GM20000 (cell line): ENCODE results near the gene RRP1B.
"Not testable (repeated sequence)": the region's sequence is repeated elsewhere in the genome, so short reads cannot be mapped to it uniquely, and the experiment has no call there.

Source experiments
- DNase-seq: peaks from one replicate; pipeline ENCODE4 v3.0.0; 2012; ENCODE audit warnings: low spot score
- CTCF ChIP-seq: IDR thresholded peaks from 2 replicates; pipeline ENCODE4 v1.5.1; 2012; ENCODE audit warnings: mild to moderate bottlenecking, control low read depth; ENCODE audit errors: extremely low read depth, missing control alignments

RRP1B gene

GRCh38 chr21:43691801-43692200 lies 32.4 kb downstream of the RRP1B start:
- no peak for DNase-seq
- no peak for TF ChIP-seq CTCF

GRCh38 chr21:43692949-43693348 lies 33.6 kb downstream of the RRP1B start:
- TF ChIP-seq CTCF = no peak

GRCh38 chr21:43693981-43694380 lies 34.6 kb downstream of the RRP1B start:
- DNase-seq = no peak
- no peak for TF ChIP-seq CTCF

More at GRCh38 chr21:43692949-43693348, 33.6 kb downstream of the RRP1B start:
- no peak for DNase-seq

- DNase-seq = no peak
- TF ChIP-seq CTCF = no peak
Measured at GRCh38 chr21:43694437-43695079, 35.2 kb downstream of the RRP1B start.

- DNase-seq = no peak
- no peak for TF ChIP-seq CTCF
Measured at GRCh38 chr21:43696214-43696613, 36.9 kb downstream of the RRP1B start.

GRCh38 chr21:43697758-43698643 lies 38.6 kb downstream of the RRP1B start:
- DNase-seq = no peak

GRCh38 chr21:43699492-43699777 lies 40.1 kb downstream of the RRP1B start:
- DNase-seq = not testable (repeated sequence)

More at GRCh38 chr21:43697758-43698643, 38.6 kb downstream of the RRP1B start:
- TF ChIP-seq CTCF = no peak
